Kidney epithelial cell (primary cell): ENCODE measurements around the gene EREG. TPM values are rescaled to one million over a fixed set of nuclear protein-coding genes. Genes with fewer than 3 reads are reported as not detected.
A peak's percentile ranks its signal among the peaks of the same experiment; 100 is the strongest.

Experiments
- DNase-seq: peaks from one replicate; pipeline ENCODE4 v3.0.0-alpha.2; 2010; ENCODE audit warnings: low read depth
- H3K27me3 ChIP-seq: 2 replicates; pipeline ENCODE4 v1.6.0; 2011; ENCODE audit warnings: low read length; ENCODE audit not compliant: control insufficient read depth, insufficient read depth
- H3K36me3 ChIP-seq: 2 replicates; pipeline ENCODE4 v1.5.1; 2011; ENCODE audit warnings: low read length; ENCODE audit not compliant: control insufficient read depth, insufficient read depth
- H3K4me3 ChIP-seq: 2 replicates; pipeline ENCODE4 v1.5.1; 2011; ENCODE audit warnings: low read depth, mild to moderate bottlenecking, control low read depth, low read length
- CTCF ChIP-seq: IDR thresholded peaks from 2 replicates; pipeline ENCODE4 v1.5.1; 2011; ENCODE audit warnings: mild to moderate bottlenecking, moderate library complexity, low read length, control low read depth, inconsistent platforms; ENCODE audit not compliant: insufficient read depth, poor library complexity, severe bottlenecking
- total RNA-seq: library from RNA; depleted of rRNA; stranded (reverse); fragments of >200 nt; gene quantifications from 2 replicates; pipeline ENCODE4 v1.2.3, GENCODE V29; 2015

The EREG gene
- total RNA-seq, 1 donor from 2014 or later: 7.5 TPM

GRCh38 chr4:74319470-74319869 is 45.5 kb upstream of the EREG start:
- no peak for DNase-seq
- Histone ChIP-seq H3K36me3 (no peaks in the 10 kb centered on the region), H3K4me3 (no peak overlapping the region), H3K27me3 (no peaks in the 10 kb centered on the region)
- no peak for TF ChIP-seq CTCF

- Histone ChIP-seq H3K27me3 (no peaks in the 10 kb centered on the region), H3K36me3 (no peaks in the 10 kb centered on the region), H3K4me3 (no peak overlapping the region)
- DNase-seq: peak; percentile 63
- peak; percentile 56 for TF ChIP-seq CTCF
These were observed 44.3 kb upstream of the EREG start for GRCh38 chr4:74320559-74321118.

DNA sequence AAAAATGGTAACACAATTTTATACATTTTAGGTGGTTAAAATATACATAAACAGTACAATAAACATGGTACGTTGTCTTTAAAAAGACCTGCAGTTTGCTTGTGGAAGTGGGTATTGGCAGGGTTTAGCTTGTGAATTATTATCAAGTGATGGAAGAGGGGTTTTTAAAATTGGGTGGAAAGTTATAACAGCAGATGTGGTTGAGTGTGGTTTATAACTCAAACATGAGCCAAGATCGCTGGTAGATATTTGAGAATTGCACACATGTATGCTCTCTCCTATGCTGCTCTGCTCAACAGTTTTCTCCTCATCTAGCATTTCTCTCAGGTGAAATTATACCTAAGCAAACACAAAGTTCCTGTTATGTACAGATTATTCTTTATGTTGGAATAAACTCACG is 42.6 kb upstream of the EREG start:
- Histone ChIP-seq H3K4me3 (no peak overlapping the region), H3K27me3 (no peaks in the 10 kb centered on the region), H3K36me3 (no peaks in the 10 kb centered on the region)
- no peak for DNase-seq
- no peak for TF ChIP-seq CTCF

DNA sequence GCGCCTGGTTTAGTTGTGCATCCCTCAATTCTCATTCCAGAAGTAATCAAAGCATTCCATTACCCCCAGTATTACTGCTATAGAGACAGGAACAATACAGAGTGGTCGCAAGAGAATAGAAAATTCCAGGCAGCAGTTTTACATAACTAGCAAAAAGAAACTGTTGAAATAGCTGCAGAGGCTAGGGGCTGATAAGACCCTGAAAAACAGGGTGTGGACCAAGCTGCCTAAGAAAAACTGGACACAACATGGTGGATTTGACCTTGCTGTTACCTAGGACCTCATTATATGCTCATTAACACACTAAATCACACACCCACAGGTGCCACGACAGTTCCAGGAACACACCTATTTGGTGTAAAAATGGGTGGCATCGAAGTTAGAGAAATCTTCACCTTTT is 41.3 kb upstream of the EREG start:
- H3K36me3 ChIP-seq: no peaks in the 10 kb centered on the region
- no peak overlapping the region for H3K4me3 ChIP-seq
- DNase-seq: no peak
- H3K27me3 ChIP-seq: no peaks in the 10 kb centered on the region
- TF ChIP-seq CTCF: no peak

GRCh38 chr4:74324262-74324661 is 40.7 kb upstream of the EREG start:
- no peaks in the 10 kb centered on the region for H3K27me3 ChIP-seq
- no peak for DNase-seq
- no peaks in the 10 kb centered on the region for H3K36me3 ChIP-seq
- H3K4me3 ChIP-seq: no peak overlapping the region
- no peak for TF ChIP-seq CTCF

GRCh38 chr4:74325886-74326285 is 39.1 kb upstream of the EREG start:
- Histone ChIP-seq H3K27me3 (no peaks in the 10 kb centered on the region), H3K4me3 (no peak overlapping the region), H3K36me3 (no peaks in the 10 kb centered on the region)
- no peak for TF ChIP-seq CTCF
- DNase-seq: no peak
